ENCODE measurements around the gene SHANK3.

Gene SHANK3

DNA sequence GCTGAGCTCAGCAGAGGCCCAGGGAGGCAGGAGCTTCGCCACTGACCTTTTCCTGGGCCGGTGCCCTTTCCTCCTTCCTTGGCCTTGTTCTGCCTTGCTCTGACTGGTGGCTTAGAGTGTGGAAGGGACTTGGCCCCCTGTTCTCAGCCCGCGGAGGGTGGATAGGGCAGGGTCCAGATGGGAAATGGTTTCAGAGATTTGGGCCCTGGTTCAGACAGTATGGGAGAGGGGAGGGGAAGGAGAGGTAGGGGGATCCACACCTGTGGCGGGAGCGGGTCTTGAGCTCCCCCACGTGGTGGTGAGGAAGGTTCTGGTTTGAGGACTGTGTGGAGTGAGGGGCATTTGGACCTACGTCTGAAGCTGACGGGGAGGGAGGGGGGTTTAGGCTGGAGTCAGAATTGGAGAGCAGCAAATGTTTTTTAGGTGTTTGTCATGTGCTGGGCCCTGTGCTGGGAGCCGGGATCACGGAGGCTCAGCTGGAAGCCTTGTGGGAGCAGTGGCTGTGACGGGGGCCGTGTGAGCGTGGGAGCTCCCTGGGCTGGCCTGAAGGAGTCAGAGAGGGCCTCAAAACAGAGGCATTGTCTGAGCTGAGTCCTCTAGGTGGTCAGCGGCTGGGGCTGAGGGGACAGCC, 27.2 kb downstream of the SHANK3 start:
- CTCF ChIA-PET: interaction anchor here (0.6 kb wide), 2 partner anchors 26 to 147 kb away, joined by 3 read pairs; no protein-coding TSS in a partner anchor
- POLR2A ChIA-PET (ENCODE audit: low non-redundant PET): no interaction called here

DNA sequence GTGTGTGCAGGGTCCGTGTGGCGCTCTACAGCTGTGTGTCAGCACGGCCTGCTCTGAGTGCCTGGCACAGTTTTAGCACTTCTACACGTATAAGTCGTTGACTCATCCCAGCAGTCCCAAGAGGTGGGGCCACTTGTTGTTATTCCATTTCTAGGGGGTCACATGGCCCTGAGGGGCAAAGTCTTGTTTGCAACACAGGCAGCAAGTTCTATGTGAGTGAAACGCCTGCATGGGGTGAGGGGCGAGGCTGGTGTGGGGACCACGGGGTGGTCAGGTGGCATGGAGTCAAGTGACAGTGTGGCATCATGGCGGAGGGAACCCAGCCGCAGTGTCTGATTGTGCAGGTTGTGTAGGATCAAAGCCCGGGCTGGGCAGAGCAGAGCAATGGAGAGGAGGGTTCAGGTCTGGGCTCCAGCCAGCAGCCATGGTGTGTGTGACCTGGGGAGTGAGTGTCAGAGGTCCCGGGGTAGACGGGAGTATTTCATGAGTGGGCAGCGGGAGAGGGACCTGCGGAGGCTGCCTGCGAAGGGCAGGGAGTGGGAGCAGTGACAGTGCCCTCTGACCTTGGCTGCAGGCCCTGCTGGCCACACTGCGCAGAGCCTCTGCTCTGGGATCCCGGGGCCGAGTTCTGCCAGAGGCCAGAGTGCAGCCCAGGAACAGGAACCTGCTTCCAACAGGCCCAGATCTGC, 27.9 kb downstream of the SHANK3 start:
- no peak overlapping the region for H3K27ac ChIP-seq
- ChIA-PET POLR2A (ENCODE audit: low non-redundant PET) (no interaction called here), CTCF (interaction anchor here (0.6 kb wide), 1 partner anchor 27 kb away, joined by 3 read pairs; no protein-coding TSS in a partner anchor)
- TF ChIP-seq, protein P1, sequence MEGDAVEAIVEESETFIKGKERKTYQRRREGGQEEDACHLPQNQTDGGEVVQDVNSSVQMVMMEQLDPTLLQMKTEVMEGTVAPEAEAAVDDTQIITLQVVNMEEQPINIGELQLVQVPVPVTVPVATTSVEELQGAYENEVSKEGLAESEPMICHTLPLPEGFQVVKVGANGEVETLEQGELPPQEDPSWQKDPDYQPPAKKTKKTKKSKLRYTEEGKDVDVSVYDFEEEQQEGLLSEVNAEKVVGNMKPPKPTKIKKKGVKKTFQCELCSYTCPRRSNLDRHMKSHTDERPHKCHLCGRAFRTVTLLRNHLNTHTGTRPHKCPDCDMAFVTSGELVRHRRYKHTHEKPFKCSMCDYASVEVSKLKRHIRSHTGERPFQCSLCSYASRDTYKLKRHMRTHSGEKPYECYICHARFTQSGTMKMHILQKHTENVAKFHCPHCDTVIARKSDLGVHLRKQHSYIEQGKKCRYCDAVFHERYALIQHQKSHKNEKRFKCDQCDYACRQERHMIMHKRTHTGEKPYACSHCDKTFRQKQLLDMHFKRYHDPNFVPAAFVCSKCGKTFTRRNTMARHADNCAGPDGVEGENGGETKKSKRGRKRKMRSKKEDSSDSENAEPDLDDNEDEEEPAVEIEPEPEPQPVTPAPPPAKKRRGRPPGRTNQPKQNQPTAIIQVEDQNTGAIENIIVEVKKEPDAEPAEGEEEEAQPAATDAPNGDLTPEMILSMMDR (conservative IDR thresholded peaks at IDR 0.05; ENCODE audit: low read depth): no peak
- no peak for DNase-seq (ENCODE audit: low spot score)

More for the DNA sequence above, 27.2 kb downstream of the SHANK3 start:
- no peak for DNase-seq (ENCODE audit: low spot score)
- TF ChIP-seq, protein P1 (conservative IDR thresholded peaks at IDR 0.05; ENCODE audit: low read depth): no peak
- H3K27ac ChIP-seq: no peak overlapping the region

DNA sequence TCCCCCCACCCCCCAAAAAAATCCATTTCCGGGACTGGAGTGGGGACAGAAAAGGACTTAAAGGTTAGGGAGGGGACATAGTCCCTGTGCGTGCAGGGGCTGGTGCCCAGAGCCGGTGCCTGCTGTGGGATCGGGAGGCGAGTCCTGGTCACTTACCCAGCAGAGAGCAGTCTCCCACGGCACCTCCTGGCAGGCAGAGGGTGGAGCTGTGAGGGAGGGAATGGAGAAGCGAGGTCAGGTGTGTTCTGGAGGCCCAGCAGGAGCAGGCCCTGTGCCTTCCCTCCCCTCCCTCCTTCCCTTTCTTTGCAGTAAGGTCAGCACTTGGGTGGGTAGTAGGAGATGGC, 28.4 kb downstream of the SHANK3 start:
- DNase-seq (ENCODE audit: low spot score): no peak
- POLR2A ChIA-PET (ENCODE audit: low non-redundant PET): no interaction called here
- CTCF ChIA-PET: no interaction called here
- TF ChIP-seq, protein P1 (conservative IDR thresholded peaks at IDR 0.05; ENCODE audit: low read depth): no peak
- no peak overlapping the region for H3K27ac ChIP-seq

DNA sequence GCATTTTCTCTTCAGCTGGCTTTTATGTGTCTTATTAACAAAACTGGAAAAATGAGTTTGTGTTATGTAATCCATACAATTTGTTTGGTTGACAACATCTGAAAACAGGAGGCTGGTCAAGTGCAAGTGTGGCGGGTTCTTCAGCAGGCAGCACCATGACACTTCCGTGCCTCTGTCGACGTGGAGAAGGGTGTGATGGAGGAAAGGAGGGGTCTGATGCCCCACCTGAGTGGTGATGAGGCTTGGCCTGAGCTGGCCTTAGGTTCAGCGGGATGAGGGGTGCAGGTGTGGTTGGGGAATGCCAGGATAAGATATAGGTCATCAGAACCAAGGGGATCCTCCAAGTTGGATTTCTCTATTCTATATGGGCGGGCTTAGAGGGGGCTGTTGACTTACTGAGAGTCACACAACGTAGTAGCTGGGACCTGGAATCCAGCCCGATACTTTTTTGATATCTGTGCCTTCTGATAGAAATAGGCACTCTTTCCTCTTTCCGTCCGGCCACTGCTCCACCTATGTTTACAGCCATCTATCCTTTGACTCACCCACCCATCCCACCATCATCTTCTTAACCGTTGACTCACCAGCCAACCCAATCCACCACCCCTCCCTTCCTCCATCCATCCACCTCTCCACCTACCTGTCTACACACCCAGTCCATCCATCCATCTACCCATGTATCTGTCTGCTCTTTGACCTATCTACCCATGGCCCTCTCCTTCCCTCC, 29.0 kb downstream of the SHANK3 start:
- H3K27ac ChIP-seq: no peak overlapping the region
- no peak for DNase-seq (ENCODE audit: low spot score)
- TF ChIP-seq, protein P1 (conservative IDR thresholded peaks at IDR 0.05; ENCODE audit: low read depth): no peak
- POLR2A ChIA-PET (ENCODE audit: low non-redundant PET): no interaction called here
- CTCF ChIA-PET: no interaction called here

DNA sequence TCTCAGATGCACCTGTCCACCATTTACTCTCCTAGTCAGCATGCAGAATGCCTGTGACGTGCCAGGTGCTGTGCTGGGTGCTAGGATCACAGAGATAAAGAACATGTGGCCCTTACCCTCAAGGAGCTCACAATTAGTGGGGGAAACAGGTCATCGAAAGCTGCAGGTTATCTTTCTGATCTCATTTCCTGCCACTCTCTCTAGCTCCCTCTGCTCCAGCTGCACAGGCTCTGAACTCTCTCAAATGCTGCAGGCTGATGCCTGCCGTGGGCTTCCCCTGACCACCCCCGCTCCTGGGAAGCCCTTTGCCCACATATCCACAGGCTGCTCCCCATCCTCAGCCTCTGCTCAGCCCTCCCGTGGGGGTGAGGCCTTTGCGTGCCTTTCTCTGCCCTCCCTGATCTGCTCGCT, 29.6 kb downstream of the SHANK3 start:
- POLR2A ChIA-PET (ENCODE audit: low non-redundant PET): no interaction called here
- H3K27ac ChIP-seq: no peak overlapping the region
- CTCF ChIA-PET: no interaction called here
- TF ChIP-seq, protein P1 (conservative IDR thresholded peaks at IDR 0.05; ENCODE audit: low read depth): no peak
- no peak for DNase-seq (ENCODE audit: low spot score)

DNA sequence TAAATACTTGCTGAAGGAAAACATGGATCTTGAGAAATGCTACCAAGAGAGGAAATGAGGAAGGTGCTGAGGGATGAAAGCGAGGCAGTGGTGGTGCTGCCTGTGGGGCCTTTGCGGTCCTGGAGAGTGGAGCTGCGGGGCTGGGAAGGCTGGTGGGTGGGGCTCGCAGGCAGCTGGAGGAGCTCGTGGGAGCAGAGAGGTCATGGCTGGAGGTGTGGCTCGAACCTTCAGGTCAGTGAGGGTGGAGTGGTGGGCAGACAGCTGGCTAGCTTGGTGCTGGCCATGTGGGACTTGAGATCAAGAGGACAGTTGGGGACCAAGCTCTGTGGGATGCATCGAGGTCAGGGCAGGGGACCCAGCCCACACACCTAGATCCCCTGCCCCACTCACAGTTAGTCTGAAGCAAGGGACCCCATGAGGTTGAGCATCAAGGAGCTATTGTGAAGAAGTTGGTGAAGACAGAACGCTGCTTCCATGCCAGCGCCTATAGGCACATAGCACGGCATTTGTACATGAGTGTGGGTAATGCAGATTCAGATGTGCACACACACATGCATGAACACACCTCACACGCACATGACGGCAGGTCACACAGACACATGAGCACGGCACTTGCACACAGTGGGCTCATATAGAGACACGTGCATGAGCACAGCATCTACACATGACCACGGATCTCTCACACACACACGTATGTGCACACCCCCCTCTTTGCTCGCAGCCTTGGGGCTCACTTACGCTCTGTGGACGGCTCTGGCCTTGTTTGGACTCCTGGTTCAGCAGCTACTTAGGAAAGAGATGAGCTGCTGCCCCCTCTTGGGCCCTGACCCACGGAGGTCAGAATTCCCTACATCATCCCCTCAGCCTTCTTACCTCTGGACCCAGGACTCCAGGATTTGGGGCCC, 30.4 kb downstream of the SHANK3 start:
- H3K27ac ChIP-seq: no peak overlapping the region
- CTCF ChIA-PET: interaction anchor here (0.6 kb wide), 2 partner anchors 40 to 43 kb away, joined by 6 to 8 read pairs; no protein-coding TSS in a partner anchor

More for the DNA sequence above, 30.4 kb downstream of the SHANK3 start:
- TF ChIP-seq, protein P1 (conservative IDR thresholded peaks at IDR 0.05; ENCODE audit: low read depth): no peak
- POLR2A ChIA-PET (ENCODE audit: low non-redundant PET): no interaction called here
- no peak for DNase-seq (ENCODE audit: low spot score)

All from RWPE1 (cell line).